ENCODE data around the gene RPGR. TPM values are rescaled to one million over a fixed set of nuclear protein-coding genes. Genes with fewer than 3 reads are reported as not detected.
A peak's percentile ranks its signal among the peaks of the same experiment; 100 is the strongest.

Gene RPGR
- total and polyA plus RNA-seq, 4 donors = 2.6 to 21.8 (median 11.8) TPM

DNA sequence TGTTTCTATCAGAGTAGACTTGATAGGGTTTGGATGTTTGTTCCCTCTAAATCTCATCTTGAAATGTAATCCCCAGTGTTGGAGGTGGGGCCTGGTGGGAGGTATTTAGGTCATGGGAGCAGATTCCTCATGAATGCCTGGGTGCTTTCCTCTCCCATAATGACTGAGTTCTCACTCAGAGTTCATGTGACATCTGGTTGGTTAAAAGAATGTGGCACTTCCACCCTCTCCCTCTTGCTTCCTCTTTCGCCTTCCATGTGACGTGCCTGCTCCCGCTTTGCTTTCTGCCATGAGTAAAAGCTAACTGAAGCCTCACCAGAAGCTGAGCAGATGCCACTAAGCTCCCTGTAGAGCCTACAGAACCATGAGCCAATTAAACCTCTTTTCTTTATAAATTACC is 59.3 kb downstream of the RPGR start:
- no peaks in the 10 kb centered on the region for H3K36me3 ChIP-seq (ENCODE audit: control insufficient read depth in 1 of 2, insufficient read depth in 2 of 2, low read length in 1 of 2)

DNA sequence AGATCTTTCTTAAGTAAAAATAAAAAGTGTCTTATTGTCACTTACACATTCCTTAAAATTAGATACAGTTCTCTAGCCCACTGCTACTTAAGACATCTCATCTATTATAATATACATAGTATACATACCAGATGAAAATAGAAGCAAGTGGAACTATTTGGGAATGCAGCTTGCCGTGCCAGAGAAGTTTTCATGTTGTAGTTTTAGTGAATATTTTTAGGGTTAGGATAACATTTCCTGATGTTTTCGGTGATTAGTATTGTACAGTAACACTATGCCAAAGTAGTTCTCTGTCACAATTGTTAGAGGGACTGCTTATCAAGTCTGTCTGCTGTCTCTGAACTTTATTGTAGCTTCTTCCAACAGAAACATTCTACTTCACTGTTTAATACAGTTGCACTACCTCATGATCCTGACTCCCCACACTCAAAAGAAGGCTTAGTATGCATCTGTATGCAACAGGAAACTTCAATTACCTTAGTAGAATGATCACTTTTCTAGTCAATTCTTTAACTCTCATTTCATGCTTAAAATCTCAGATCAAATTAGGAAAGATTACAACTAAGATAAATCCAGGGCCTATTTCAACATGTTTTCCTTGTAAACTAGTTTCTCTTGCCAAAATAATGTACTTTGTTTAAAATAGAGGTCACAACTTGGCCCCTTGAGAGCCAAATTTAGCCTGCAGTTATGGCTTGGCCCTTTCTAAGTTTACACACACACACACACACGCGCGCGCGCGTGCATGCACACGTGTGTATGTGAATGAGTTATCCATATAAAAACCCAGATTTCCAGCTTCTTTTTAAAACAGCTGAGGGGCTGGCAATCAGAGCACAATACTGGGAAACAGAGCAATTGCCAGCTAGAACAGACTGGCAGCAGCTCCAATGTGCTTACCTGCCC is 64.3 kb downstream of the RPGR start:
- ATAC-seq (ENCODE audit: low FRiP score) = no peak
- H3K4me1 ChIP-seq (ENCODE audit: control insufficient read depth in 1 of 2, insufficient read depth in 2 of 2, low read length in 2 of 2) = no peaks in the 10 kb centered on the region
- intact Hi-C loops (cut with DNase I) = no loop called here
- no peak overlapping the region for H3K4me3 ChIP-seq (ENCODE audit: low read length in 2 of 2)
- WGBS, 2 donors = 10 to 24% methylated on average over 9 of the region's 9 CpGs
- H3K27me3 ChIP-seq (ENCODE audit: control insufficient read depth in 1 of 2, insufficient read depth in 2 of 2, low read length in 1 of 2) = no peaks in the 10 kb centered on the region
- no peak for DNase-seq
- no peaks in the 10 kb centered on the region for H3K9me3 ChIP-seq (ENCODE audit: control insufficient read depth, low read length)
- no peak overlapping the region for H3K27ac ChIP-seq (ENCODE audit: low read depth in 1 of 2, low read length in 2 of 2)
- no peaks in the 10 kb centered on the region for H3K36me3 ChIP-seq (ENCODE audit: control insufficient read depth in 1 of 2, insufficient read depth in 2 of 2, low read length in 1 of 2)

More for the DNA sequence above, 59.3 kb downstream of the RPGR start:
- ATAC-seq (ENCODE audit: low FRiP score) (no peak), DNase-seq (no peak)
- H3K4me1 ChIP-seq (ENCODE audit: control insufficient read depth in 1 of 2, insufficient read depth in 2 of 2, low read length in 2 of 2) = no peaks in the 10 kb centered on the region
- no peak overlapping the region for H3K27ac ChIP-seq (ENCODE audit: low read depth in 1 of 2, low read length in 2 of 2)
- no peak overlapping the region for H3K4me3 ChIP-seq (ENCODE audit: low read length in 2 of 2)
- intact Hi-C loops (cut with DNase I) = no loop called here
- H3K9me3 ChIP-seq (ENCODE audit: control insufficient read depth, low read length) = no peaks in the 10 kb centered on the region
- no peaks in the 10 kb centered on the region for H3K27me3 ChIP-seq (ENCODE audit: control insufficient read depth in 1 of 2, insufficient read depth in 2 of 2, low read length in 1 of 2)
- WGBS, 2 donors = 90 to 96% methylated on average over 3 of the region's 3 CpGs

DNA sequence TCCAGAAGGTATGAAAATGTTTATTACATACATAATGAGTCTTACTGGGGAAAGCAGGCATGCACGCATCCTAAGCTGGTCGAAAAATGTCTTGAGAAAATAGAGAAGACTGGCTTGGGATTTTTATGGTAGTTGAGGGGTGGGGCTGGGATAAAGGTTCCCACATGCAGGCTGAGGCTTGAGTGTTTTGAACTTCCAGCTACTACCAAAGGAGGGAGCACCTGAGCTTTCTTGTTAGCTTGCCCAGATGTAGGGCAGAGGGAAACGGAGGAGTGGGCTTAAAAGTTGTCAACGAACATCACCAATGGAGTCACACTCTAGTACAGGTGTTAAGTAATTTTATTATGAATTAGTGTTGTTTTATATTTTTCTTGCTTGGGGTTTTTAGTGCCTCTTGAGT is 67.1 kb downstream of the RPGR start:
- intact Hi-C loops (cut with DNase I) = no loop called here
- no peaks in the 10 kb centered on the region for H3K4me1 ChIP-seq (ENCODE audit: control insufficient read depth in 1 of 2, insufficient read depth in 2 of 2, low read length in 2 of 2)
- H3K27ac ChIP-seq (ENCODE audit: low read depth in 1 of 2, low read length in 2 of 2) = no peak overlapping the region
- H3K9me3 ChIP-seq (ENCODE audit: control insufficient read depth, low read length) = no peaks in the 10 kb centered on the region
- WGBS, 2 donors = 58 to 84% methylated on average over 4 of the region's 4 CpGs
- ATAC-seq (ENCODE audit: low FRiP score) = no peak
- no peaks in the 10 kb centered on the region for H3K27me3 ChIP-seq (ENCODE audit: control insufficient read depth in 1 of 2, insufficient read depth in 2 of 2, low read length in 1 of 2)
- DNase-seq = no peak
- no peaks in the 10 kb centered on the region for H3K36me3 ChIP-seq (ENCODE audit: control insufficient read depth in 1 of 2, insufficient read depth in 2 of 2, low read length in 1 of 2)
- H3K4me3 ChIP-seq (ENCODE audit: low read length in 2 of 2) = no peak overlapping the region

DNA sequence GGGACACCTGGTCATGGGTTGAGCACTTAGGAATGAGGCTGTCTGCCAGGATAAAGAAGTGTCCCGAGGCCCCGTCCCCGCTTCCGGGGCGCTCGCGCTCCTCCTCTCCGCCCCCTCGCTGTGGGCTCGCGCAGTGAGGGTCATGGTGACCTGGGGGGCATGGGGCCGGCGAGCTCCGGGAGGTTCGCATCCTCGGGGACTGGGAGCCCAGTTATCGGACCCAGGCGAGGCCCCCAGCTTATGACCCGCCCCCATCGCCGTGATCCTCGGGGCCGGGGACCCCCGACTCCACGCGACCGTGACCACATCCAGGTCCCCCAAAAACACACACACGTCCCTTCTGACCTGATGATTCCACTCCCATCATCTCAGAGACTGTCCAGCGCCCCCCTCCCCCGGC is 71.3 kb downstream of the RPGR start:
- peak; percentile 11 for ATAC-seq (ENCODE audit: low FRiP score)
- Histone ChIP-seq H3K27me3 (ENCODE audit: control insufficient read depth in 1 of 2, insufficient read depth in 2 of 2, low read length in 1 of 2) (no peaks in the 10 kb centered on the region), H3K36me3 (ENCODE audit: control insufficient read depth in 1 of 2, insufficient read depth in 2 of 2, low read length in 1 of 2) (no peaks in the 10 kb centered on the region)

DNA sequence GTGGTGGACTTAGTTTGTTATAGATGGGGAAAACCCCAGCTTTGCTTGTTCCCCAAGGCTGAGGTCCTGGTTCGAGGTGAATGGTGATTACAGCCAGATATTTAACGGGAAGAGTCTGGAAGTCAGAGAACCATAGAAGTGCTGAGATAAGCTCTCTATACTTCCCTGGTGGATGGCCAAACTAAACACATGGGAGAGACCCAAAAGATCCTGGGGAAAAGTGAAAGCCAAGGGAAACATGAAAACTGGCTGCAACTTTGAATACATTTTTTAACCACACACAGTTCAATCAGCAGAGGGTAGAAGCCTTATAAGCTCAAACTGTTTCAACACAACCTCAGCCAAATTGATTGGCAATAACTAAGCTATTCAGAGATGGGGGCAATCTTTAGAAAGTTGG is 77.3 kb downstream of the RPGR start:
- intact Hi-C loops (cut with DNase I) = no loop called here
- 6 to 16% methylated on average over 2 of the region's 2 CpGs for WGBS, 2 donors
- no peaks in the 10 kb centered on the region for H3K4me1 ChIP-seq (ENCODE audit: control insufficient read depth in 1 of 2, insufficient read depth in 2 of 2, low read length in 2 of 2)
- no peak for ATAC-seq (ENCODE audit: low FRiP score)
- no peaks in the 10 kb centered on the region for H3K27me3 ChIP-seq (ENCODE audit: control insufficient read depth in 1 of 2, insufficient read depth in 2 of 2, low read length in 1 of 2)
- H3K27ac ChIP-seq (ENCODE audit: low read depth in 1 of 2, low read length in 2 of 2) = no peak overlapping the region
- H3K4me3 ChIP-seq (ENCODE audit: low read length in 2 of 2) = no peak overlapping the region
- no peak for DNase-seq
- H3K9me3 ChIP-seq (ENCODE audit: control insufficient read depth, low read length) = no peaks in the 10 kb centered on the region
- no peaks in the 10 kb centered on the region for H3K36me3 ChIP-seq (ENCODE audit: control insufficient read depth in 1 of 2, insufficient read depth in 2 of 2, low read length in 1 of 2)

More for the DNA sequence above, 71.3 kb downstream of the RPGR start:
- intact Hi-C loops (cut with DNase I) = no loop called here
- no peak overlapping the region for H3K4me3 ChIP-seq (ENCODE audit: low read length in 2 of 2)
- 77 to 96% methylated on average over 30 of the region's 30 CpGs for WGBS, 2 donors
- no peak overlapping the region for H3K27ac ChIP-seq (ENCODE audit: low read depth in 1 of 2, low read length in 2 of 2)
- no peaks in the 10 kb centered on the region for H3K9me3 ChIP-seq (ENCODE audit: control insufficient read depth, low read length)
- no peak for DNase-seq
- no peaks in the 10 kb centered on the region for H3K4me1 ChIP-seq (ENCODE audit: control insufficient read depth in 1 of 2, insufficient read depth in 2 of 2, low read length in 2 of 2)

DNA sequence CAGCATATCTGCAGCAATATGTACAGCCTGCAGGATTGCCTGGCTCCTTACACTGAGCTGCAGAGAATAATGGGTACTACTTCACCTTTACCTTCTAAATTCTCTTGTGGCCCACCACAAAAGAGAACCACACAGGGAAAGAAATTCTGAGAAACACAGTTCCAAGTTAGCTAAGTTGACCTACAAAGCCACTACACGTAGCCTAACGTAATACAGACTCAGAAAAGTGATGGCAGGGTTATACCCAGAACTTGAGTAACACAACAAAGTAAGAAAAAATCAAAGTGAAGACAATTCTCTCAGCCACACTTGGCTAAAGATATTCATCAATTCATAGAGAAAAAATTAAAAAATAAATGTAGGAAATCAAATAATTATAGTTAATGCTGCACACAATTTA is 80.3 kb downstream of the RPGR start:
- Histone ChIP-seq H3K27ac (ENCODE audit: low read depth in 1 of 2, low read length in 2 of 2) (no peak overlapping the region), H3K9me3 (ENCODE audit: control insufficient read depth, low read length) (no peaks in the 10 kb centered on the region), H3K27me3 (ENCODE audit: control insufficient read depth in 1 of 2, insufficient read depth in 2 of 2, low read length in 1 of 2) (no peaks in the 10 kb centered on the region), H3K36me3 (ENCODE audit: control insufficient read depth in 1 of 2, insufficient read depth in 2 of 2, low read length in 1 of 2) (no peaks in the 10 kb centered on the region), H3K4me1 (ENCODE audit: control insufficient read depth in 1 of 2, insufficient read depth in 2 of 2, low read length in 2 of 2) (no peaks in the 10 kb centered on the region), H3K4me3 (ENCODE audit: low read length in 2 of 2) (no peak overlapping the region)
- intact Hi-C loops (cut with DNase I) = no loop called here
- ATAC-seq (ENCODE audit: low FRiP score) (no peak), DNase-seq (no peak)
- 77 to 84% methylated on average over 2 of the region's 2 CpGs for WGBS, 2 donors

DNA sequence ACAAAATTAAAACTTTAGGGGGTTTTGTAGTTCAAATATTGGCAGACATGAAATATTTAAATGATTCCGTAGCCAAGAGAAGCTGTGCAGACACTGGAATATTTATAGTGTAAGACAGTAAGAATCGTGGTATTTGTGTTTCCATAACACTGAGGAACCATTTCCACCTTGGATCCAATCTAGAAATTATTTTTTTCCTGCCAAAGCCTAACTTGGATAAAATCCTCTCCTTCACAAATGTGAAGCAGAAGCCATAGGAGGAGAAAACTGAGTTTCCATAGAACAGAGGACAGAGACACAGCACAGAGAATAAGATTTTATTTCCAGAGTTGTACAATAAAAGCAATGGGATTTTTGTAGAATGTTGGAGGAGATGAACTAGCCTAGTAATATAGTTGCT is 86.8 kb downstream of the RPGR start:
- Histone ChIP-seq H3K27me3 (ENCODE audit: control insufficient read depth in 1 of 2, insufficient read depth in 2 of 2, low read length in 1 of 2) (no peaks in the 10 kb centered on the region), H3K9me3 (ENCODE audit: control insufficient read depth, low read length) (no peaks in the 10 kb centered on the region), H3K4me3 (ENCODE audit: low read length in 2 of 2) (no peak overlapping the region), H3K36me3 (ENCODE audit: control insufficient read depth in 1 of 2, insufficient read depth in 2 of 2, low read length in 1 of 2) (no peaks in the 10 kb centered on the region), H3K27ac (ENCODE audit: low read depth in 1 of 2, low read length in 2 of 2) (no peak overlapping the region), H3K4me1 (ENCODE audit: control insufficient read depth in 1 of 2, insufficient read depth in 2 of 2, low read length in 2 of 2) (no peaks in the 10 kb centered on the region)
- 57 to 59% methylated on average over 2 of the region's 2 CpGs for WGBS, 2 donors
- intact Hi-C loops (cut with DNase I) = no loop called here
- DNase-seq = no peak
- no peak for ATAC-seq (ENCODE audit: low FRiP score)

DNA sequence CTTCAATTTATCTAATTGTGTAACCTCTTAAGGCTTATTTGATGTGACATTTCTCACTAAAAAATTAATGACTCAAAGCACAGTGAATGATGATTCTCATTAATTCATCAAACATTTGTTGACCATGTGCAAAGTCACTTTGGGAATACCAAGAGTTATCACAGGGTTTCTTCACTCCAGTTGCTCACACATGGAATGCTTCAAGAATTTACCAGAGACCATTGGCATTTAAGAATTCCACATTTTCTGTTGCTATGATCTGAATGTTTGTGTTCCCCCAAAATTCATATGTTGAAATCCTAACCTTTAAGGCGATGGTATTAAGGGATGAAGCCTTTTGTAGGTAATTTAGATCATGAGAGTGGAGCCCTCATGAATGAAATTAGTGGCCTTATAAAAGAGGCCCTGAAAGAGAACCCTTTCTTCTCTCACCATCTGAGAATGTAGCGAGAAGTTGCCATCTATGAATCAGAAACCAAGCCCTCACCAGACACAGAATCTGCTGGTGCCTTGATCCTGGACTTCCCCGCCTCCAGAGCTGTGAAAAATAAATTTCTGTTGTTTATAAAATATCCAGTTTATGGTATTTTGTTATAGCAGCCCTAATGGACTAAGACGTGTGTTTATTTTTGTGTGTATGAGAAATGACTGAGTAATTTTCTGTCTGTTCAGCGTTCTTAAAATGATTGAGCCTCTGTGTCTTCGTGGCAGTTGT is 90.3 kb downstream of the RPGR start:
- WGBS, 2 donors = 70 to 96% methylated on average over 6 of the region's 6 CpGs
- Histone ChIP-seq H3K27ac (ENCODE audit: low read depth in 1 of 2, low read length in 2 of 2) (no peak overlapping the region), H3K4me1 (ENCODE audit: control insufficient read depth in 1 of 2, insufficient read depth in 2 of 2, low read length in 2 of 2) (no peaks in the 10 kb centered on the region), H3K9me3 (ENCODE audit: control insufficient read depth, low read length) (no peaks in the 10 kb centered on the region), H3K36me3 (ENCODE audit: control insufficient read depth in 1 of 2, insufficient read depth in 2 of 2, low read length in 1 of 2) (no peaks in the 10 kb centered on the region), H3K27me3 (ENCODE audit: control insufficient read depth in 1 of 2, insufficient read depth in 2 of 2, low read length in 1 of 2) (no peaks in the 10 kb centered on the region), H3K4me3 (ENCODE audit: low read length in 2 of 2) (no peak overlapping the region)
- ATAC-seq (ENCODE audit: low FRiP score) (no peak), DNase-seq (no peak)
- intact Hi-C loops (cut with DNase I) = no loop called here
